ENCODE measurements around the gene MTHFD2.

DNA sequence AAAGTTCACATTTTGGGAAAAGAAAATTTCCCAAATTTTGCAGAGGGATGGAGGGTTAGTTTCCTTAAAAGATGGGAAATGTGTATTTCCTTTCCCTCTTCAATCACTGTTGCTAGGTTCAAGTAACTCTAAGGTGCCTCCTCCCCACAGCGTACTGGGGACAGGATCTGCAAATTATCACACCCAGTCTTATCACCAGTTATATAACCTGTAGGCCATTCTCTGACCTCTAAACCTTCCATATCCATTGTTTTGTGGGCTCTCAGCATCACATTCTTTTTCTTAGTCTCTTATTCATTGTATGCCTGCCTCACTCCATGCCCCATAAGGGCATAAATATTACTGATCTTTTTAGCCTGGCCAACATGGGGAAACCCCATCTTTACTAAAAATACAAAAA is 3.6 kb upstream of the MTHFD2 start:
- TF ChIP-seq, protein P1, sequence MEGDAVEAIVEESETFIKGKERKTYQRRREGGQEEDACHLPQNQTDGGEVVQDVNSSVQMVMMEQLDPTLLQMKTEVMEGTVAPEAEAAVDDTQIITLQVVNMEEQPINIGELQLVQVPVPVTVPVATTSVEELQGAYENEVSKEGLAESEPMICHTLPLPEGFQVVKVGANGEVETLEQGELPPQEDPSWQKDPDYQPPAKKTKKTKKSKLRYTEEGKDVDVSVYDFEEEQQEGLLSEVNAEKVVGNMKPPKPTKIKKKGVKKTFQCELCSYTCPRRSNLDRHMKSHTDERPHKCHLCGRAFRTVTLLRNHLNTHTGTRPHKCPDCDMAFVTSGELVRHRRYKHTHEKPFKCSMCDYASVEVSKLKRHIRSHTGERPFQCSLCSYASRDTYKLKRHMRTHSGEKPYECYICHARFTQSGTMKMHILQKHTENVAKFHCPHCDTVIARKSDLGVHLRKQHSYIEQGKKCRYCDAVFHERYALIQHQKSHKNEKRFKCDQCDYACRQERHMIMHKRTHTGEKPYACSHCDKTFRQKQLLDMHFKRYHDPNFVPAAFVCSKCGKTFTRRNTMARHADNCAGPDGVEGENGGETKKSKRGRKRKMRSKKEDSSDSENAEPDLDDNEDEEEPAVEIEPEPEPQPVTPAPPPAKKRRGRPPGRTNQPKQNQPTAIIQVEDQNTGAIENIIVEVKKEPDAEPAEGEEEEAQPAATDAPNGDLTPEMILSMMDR (IDR thresholded peaks at IDR 0.05; ENCODE audit: insufficient read depth, low read depth, low read length): no peak
- TF ChIP-seq EZH2 (IDR thresholded peaks at IDR 0.05; ENCODE audit: insufficient read depth, low read length): no peak

All from astrocyte (in vitro differentiated cells and primary cell).